Activated gamma-delta T cell treated with Interleukin-2 at 50 U/mL for 16 hours (primary cell): ENCODE results near the gene DIMT1.

Source experiments
- DNase-seq: peaks from one replicate; pipeline ENCODE4 v3.0.0-alpha.2; 2020

Gene DIMT1

GRCh38 chr5:62369039-62369438 is 34.7 kb downstream of the DIMT1 start:
- no peak for DNase-seq

GRCh38 chr5:62362701-62363100 is 41.0 kb downstream of the DIMT1 start:
- no peak for DNase-seq

- DNase-seq = no peak
Observed at GRCh38 chr5:62354028-62354874, 49.5 kb downstream of the DIMT1 start.

GRCh38 chr5:62348723-62349481 is 54.8 kb downstream of the DIMT1 start:
- DNase-seq = no peak

GRCh38 chr5:62347928-62348327 is 55.8 kb downstream of the DIMT1 start:
- DNase-seq = no peak

GRCh38 chr5:62346748-62347147 is 57.0 kb downstream of the DIMT1 start:
- no peak for DNase-seq

- no peak for DNase-seq
Observed at GRCh38 chr5:62343428-62343827, 60.3 kb downstream of the DIMT1 start.

GRCh38 chr5:62342476-62342837 is 61.2 kb downstream of the DIMT1 start:
- DNase-seq = no peak

- DNase-seq = no peak
Observed at GRCh38 chr5:62341783-62342475, 61.8 kb downstream of the DIMT1 start.

- no peak for DNase-seq
Observed at GRCh38 chr5:62340979-62341378, 62.7 kb downstream of the DIMT1 start.

- DNase-seq = no peak
Observed at GRCh38 chr5:62340392-62340791, 63.3 kb downstream of the DIMT1 start.
